DMS153 treated with DMSO at 0.1 percent for 48 hours (cell line): ENCODE data around the gene PARPBP.
"Not testable (repeated sequence)": the region's sequence is repeated elsewhere in the genome, so short reads cannot be mapped to it uniquely, and the experiment has no call there.

ENCODE experiments used
- DNase-seq: peaks from one replicate; lab custom pipeline; 2025; ENCODE audit not compliant: unreplicated experiment; lab: John Stamatoyannopoulos, UW

The PARPBP gene, protein sequence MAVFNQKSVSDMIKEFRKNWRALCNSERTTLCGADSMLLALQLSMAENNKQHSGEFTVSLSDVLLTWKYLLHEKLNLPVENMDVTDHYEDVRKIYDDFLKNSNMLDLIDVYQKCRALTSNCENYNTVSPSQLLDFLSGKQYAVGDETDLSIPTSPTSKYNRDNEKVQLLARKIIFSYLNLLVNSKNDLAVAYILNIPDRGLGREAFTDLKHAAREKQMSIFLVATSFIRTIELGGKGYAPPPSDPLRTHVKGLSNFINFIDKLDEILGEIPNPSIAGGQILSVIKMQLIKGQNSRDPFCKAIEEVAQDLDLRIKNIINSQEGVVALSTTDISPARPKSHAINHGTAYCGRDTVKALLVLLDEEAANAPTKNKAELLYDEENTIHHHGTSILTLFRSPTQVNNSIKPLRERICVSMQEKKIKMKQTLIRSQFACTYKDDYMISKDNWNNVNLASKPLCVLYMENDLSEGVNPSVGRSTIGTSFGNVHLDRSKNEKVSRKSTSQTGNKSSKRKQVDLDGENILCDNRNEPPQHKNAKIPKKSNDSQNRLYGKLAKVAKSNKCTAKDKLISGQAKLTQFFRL

DNA sequence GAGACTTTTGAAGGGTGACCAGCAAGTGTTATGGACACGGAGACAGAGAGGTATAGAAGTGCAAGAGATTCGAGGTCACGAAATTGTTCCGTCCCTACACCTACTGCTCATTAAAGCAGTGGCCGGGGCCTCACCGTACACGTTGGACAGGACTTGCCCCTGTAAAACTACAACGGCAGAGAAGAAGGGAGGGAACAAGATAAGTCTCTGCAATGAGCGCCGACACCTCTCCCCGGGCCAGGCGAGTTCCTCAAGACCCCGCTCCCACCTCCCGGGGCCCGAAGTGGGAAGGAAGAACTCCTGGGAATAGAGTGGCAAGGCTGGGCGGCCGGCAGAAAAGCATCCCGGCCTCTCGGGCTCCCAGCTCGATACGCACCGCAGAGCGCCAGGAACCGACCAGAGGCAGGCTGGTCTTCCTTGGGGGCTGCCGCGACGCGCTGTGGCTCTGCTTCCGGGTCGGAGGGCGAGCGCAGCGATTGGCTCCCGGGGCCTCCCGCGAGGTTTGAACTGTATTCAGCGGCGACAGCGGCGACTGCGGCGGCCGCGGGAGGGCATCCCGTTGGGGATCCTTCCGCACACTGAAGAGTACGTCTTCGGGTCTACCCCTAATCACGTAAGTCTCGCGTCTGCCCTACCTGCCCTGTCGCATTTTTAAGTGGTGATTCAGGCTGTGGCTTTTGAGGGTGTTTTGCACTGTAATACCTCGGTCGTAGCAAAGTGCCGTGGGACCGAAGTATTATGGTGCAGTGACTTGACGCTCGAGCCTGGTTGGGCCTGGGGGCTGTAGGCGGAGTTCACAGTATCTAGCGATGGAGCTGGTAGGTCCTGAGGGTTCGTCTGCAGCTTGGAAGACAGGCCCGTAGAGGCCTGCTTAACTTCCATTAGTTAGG, at the start of gene PARPBP, which contains the start of gene NUP37:
TSS of gene PARPBP (plus strand) at position 510 of the 890 bp plus-strand sequence. CDS start 3,706 bp downstream, outside the sequence.
TSS of gene NUP37 (minus strand) at position 441 of the 890 bp plus-strand sequence. CDS start 1,596 bp downstream, outside the sequence.
- DNase-seq, result peak; percentile 72

DNA sequence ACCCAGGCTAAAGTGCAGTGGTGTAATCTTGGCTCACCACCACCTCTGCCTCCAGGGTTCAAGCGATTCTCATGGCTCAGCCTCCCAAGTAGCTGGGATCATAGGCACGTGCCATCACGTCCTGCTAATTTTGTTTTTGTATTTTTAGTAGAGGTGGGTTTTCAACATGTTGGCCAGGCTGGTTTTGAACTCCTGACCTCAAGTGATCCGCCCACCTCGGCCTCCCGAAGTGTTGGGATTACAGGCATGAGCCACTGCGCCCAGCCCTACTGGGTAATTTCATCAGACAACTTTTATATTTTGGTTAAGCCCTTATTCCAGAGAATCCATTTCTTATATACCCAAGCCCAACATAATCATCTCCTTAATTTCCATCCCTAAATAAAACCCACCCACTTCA, 47.9 kb upstream of the PARPBP start:
- not testable (repeated sequence) for DNase-seq

DNA sequence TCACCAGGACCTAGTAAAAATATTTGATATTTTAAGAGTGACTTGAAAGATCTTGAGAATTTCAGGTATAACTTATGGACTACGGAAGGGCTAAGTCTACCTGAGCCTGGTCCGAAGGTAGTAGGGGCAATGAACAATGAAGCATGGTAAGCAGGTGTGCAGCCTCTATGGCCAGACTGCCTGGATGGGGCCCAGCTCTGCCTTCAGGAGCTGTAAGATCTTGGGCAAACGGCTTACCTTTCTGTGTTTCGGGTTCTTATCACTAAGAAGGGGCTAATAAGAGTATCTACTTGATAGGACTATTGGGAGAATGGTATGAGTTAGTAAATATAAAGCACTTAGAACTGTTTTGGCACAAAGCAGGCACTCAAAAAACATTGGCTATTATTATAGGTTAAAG, 39.1 kb upstream of the PARPBP start:
- DNase-seq, result no peak

DNA sequence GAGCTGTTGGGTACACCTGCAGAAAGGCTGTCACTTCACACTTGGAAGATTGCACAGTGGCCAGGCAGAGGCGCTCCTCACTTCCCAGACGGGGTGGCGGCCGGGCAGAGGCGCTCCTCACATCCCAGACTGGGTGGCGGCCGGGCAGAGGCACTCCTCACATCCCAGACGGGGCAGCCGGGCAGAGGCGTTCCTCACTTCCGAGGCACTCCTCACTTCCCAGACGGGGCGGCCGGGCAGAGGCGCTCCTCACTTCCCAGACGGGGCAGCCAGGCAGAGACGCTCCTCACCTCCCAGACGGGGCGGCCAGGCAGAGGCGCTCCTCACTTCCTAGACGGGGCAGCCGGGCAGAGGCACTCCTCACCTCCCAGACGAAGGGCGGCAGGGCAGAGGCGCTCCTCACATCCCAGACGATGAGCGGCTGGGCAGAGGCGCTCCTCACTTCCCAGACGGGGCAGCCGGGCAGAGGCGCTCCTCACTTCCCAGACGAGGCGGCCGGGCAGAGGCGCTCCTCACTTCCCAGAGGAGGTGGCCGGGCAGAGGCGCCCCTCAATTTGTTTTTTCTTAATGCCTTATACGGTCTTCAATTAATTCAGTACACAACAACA, 30.7 kb upstream of the PARPBP start:
- not testable (repeated sequence) for DNase-seq

DNA sequence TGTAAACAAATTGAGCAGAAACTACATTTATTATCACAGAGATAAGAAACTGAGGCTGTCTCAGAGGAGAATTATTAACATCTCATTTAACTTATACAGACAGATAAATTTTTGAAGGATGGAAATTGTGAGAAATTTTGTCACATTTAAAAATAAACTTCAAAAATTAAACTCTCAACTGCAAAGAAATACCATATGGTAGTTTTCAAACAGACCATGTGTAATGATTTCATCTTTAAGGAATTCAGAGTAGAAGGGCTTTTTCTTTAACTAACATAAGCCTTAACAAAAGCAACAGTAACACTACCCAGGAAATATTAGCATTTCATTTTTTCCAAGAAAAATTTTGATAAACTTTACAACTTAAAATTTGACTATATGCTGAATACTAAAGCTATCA, 26.7 kb upstream of the PARPBP start:
- DNase-seq, result no peak

DNA sequence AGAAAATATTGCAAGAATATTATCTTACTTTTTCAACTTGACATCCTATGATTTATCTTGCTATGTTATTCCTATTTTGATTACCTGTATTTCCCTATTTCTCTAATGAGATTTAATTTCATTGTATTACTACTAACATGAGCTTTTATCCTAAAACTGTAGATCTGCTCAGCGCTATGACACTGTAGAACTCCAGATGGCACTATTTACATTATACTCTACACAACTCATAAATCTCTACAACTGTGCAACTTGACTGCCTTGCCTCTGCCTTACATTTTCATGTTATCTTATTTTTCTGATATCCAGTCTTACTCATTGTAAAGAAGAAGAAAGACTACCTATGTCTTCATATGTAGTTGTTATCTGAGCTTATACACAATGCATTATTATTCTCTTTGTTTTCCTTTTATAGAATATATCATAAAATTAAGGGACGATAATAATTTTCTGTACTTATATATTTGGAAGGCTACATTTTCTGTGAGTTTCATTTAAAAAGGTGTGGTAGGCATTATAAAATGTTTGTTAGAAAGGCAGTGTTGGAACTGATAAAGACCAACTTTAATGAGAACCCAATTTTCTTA, 24.2 kb upstream of the PARPBP start:
- peak; percentile 41 for DNase-seq

DNA sequence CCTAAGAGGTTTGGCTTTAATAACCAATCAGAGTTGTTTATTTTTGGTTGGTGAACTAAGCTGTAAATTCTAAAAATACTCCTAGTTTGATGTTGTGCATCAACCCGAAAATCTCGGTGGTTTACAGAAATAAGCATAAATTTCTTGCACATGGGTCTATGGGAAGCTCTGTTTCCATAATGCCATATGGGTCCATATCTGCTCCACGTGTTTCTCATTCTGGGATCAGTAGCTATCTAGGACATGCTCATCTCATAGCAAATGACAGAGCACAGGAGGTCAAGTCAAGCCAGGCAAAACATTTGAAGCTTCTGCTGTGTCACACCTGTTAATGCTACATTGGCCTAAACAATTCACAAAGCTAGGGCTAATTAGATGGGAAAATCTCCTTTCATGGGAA, 23.1 kb upstream of the PARPBP start:
- DNase-seq, result no peak

DNA sequence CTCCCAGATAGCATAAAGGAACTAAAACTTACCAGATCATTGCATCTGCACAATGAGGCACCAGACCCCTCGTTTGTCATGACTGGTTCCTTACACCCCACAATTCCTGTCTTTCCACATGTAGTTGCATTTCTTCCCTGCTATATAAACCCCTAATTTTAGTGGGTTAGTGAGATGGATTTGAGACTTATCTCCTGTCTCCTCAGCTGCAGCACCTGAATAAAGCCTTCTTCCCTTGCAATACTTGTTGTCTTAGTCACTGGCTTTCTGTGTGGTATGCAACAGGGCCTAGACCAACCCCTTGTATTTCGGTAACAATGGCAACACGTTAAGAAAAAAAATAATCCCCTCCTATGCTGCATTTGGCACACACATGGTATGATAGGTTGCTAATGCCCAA, 13.1 kb upstream of the PARPBP start:
- no peak for DNase-seq

DNA sequence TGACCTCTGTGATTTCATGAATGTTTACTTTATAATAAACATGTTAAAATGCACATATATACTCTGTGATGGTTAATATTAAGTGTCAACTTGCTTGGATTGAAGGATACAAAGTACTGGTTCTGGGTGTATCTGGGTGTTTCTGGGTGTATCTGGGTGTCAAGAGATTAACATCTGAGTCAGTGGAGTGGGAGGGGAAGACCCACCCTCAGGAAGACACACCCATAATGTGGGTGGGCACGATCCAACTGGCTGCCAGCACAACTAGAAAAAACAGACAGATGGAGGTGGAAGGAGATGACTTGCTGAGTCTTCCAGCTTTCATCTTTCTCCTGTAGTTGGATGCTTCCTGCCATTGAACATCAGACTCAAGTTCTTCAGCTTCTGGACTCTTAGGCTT, 12.0 kb upstream of the PARPBP start:
- DNase-seq, result no peak

DNA sequence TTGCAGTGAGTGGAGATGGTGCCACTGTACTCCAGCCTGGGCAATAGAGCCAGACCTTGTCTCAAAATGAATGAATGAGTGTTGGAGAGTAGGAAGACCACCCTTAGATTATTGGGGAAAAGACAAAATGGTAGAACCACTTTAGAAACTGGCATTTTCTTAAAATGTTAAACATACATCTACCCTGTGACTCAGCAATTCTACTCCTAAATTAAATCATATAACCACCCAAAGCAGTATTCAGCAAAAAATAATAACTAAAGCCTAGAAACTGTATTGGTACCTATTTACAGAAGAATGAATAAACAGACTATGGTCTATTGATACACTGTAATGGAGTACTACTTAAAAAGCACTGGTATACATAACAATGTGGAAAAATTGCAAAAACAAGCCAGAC, 9.2 kb upstream of the PARPBP start:
- no peak for DNase-seq

DNA sequence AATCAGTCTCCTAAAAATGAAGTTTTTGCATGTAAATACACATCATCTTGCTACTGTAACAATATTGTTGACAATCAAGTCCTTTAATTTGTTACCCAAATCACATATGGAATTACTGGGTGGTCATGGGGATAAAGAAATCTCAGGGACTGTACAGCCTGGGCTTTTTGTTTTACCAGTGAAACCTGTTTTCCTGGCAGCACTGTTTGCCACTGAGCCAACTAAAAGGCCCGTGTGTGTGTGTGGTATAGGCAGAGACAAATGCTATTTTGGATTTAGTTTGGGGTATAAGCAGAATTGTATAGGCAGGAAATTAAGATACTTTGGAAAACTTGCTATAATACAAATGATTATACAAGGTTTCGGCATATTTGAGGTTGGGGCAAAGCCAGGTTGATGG, 5.8 kb upstream of the PARPBP start:
- DNase-seq, result no peak

DNA sequence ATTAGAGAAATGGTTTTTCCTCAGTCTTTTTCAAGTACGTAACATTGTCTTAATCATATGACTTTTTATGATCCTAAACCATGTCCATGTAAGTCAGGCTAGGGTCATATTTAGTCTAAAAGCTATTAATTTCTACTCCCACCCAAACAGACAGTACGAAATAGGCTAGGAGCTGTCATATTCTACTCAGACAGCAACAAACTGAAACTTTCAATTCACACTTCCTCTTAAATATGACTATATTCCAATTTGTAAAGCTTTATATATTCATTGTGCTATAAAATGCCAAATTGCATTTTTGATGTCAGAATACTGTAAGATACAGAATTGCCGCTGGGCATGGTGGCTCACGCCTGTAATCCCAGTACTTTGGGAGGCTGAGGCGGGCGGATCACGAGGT, 3.6 kb upstream of the PARPBP start:
- no peak for DNase-seq

DNA sequence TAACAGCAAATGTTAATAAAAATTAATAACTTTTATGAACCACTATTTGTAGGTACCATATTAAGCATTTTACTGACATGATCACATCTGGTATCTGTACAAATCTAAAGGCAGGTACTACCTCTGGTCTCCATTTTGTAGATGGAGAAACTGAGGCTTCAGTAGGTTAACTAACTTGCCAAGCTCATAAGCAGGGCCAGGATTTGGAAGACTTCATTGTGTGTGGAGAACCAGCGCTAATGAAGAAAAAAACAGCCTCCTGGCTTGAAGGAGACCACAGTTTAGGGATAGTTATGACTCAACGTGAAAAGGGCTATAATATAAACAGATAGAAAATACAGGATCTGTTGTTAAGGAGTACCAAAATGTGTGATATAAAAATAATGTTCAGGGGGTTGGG, 1.1 kb upstream of the PARPBP start:
- no peak for DNase-seq

DNA sequence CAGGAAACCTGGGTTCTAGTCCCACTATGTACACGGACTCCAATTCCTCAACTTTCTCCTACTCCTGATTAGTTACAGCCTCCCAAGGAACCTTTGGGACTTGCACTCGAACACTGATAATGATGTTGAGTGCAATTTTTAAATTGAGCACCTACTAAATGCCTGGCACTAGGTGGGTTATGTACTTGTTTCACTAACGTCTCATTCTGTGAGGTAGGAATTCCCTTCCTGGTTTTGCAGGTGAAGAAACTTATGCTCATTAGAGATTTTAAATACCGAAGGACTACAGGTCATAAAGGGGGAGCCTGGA, 536 bp downstream of the PARPBP start:
- DNase-seq, result no peak

DNA sequence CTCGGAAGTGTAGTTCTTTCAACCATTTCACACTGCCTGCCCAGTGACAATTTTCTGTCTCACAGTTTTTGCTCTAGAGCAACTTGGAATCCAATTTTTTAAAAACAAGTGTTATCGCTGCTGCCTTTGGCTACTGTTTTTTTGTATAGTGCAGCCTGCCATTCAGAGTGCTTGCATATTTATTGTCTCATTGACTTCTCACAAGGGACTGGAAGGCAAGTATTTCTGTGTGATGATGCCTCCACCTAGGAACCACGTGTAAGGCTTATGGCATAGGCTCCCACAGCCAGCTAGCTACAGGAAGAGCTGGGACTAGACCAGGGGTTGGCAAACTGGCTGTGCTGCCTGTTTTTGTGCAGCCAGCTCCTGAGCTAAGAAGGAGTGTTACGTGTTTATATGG, 903 bp downstream of the PARPBP start:
- no peak for DNase-seq

DNA sequence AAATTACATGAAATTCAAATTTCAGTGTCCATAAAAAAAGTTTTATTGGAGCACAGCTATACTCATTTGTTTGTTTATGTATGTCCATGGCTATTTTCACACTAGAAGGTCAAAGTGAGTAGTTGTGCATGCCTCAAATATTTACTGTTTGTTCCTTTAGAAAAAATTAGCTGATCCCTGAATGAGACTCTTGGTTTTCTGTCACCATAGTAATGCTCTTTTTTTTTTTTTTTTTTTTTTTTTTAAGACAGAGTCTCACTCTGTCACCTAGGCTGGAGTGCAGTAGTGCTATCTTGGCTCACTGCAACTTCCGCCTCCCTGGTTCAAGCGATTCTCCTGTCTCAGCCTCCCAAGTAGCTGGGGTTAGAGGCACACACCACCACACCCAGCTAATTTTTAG, 1.3 kb downstream of the PARPBP start:
- DNase-seq, result not testable (repeated sequence)

DNA sequence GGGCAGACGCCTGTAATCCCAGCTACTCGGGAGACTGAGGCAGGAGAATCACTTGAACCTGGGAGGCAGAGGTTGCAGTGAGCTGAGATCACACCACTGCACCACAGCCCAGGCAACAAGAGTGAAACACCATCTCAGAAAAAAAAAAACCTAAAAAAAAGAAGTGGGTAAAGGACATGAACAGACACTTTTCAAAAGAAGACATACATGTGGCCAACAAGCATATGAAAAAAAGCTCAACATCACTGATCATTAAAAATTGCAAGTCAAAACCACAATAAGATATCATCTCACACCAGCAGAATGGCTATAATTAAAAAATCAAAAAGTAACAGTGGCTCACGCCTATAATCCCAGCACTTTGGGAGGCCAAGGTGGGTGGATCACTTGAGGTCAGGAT, 10.7 kb downstream of the PARPBP start:
- not testable (repeated sequence) for DNase-seq

DNA sequence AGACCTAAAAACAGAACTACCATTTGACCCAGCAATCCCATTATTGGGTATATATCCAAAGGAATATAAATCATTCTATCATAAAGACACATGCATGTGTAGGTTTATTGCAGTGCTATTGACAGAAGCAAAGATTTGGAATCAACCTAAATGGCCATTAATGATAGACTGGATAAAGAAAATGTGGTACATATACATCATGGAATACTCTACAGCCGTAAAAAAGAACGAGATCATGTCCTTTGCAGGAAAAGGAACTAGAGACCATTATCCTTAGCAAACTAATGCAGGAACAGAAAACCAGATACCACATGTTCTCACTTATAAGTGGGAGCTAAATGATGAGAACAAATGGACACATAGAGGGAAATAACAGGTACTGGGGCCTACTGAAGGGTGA, 11.5 kb downstream of the PARPBP start:
- not testable (repeated sequence) for DNase-seq

DNA sequence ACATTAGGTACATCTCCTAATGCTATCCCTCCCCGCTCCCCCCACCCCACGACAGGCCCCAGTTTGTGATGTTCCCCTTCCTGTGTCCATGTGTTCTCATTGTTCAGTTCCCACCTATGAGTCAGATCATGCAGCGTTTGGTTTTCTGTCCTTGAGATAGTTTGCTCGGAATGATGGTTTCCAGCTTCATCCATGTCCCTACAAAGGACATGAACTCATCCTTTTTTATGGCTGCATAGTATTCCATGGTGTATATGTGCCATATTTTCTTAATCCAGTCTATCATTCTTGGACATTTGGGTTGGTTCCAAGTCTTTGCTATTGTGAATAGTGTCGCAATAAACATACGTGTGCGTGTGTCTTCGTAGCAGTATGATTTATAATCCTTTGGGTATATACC, 17.6 kb downstream of the PARPBP start:
- DNase-seq, result not testable (repeated sequence)

DNA sequence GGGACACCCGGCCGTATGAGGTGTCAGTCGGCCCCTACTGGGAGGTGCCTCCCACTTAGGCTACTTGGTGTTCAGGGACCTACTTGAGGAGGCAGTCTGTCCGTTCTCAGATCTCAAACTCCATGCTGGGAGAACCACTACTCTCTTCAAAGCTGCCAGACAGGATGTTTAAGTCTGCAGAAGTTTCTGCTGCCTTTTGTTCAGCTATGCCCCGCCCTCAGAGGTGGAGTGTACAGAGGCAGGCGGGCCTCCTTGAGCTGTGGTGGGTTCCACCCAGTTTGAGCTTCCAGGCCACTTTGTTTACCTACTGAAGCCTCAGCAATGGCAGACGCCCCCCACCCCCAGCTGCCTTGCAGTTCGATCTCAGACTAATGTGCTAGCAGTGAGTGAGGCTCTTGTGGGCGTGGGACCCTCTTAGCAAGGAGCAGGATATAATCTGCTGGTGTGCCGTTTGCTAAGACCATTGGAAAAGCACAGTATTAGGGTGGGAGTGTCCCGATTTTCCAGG, 22.9 kb downstream of the PARPBP start:
- not testable (repeated sequence) for DNase-seq

DNA sequence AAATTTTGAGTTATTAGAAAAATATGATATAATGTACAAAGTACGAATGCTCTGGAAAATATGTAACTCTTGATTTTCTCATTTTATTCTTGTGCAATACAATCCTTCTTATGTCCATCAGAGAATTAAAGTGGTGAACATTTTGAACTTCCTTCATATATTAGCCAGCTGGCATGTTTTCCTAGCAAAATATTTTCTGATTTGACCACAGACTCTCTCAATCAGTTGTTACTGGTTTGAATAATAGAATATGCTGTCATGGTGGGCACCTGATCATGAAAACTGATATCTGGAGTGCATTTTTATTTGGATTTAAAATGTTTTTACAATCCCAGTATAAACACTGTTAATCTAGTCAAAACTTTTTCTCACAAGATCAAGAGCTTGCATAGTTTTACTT, 24.2 kb downstream of the PARPBP start:
- no peak for DNase-seq
